NB4 (cell line): ENCODE data around the gene TBC1D13.

Source experiments
- DNase-seq: peaks from one replicate; pipeline ENCODE4 v3.0.0; 2010; ENCODE audit warnings: low read depth
- H3K4me3 ChIP-seq: one replicate; pipeline ENCODE4 v1.5.1; 2011; ENCODE audit warnings: mild to moderate bottlenecking, low read depth, low read length, moderate library complexity
- MYC ChIP-seq: IDR thresholded peaks from 2 replicates; pipeline ENCODE4 v1.6.1; 2011; ENCODE audit warnings: low read depth, low read length
- POLR2A ChIP-seq: IDR thresholded peaks from 2 replicates; pipeline ENCODE4 v1.6.1; 2011; ENCODE audit warnings: mild to moderate bottlenecking; ENCODE audit not compliant: insufficient read length; ENCODE audit errors: extremely low read depth
- TF ChIP-seq, protein P1 (sequence below): IDR thresholded peaks from one replicate; pipeline ENCODE4 v1.5.1; 2012; ENCODE audit warnings: low read depth, low read length
- TF ChIP-seq, protein P2 (sequence below): IDR thresholded peaks from 2 replicates; pipeline ENCODE4 v1.6.1; 2011; ENCODE audit warnings: low read depth, low read length

TBC1D13 gene, protein sequence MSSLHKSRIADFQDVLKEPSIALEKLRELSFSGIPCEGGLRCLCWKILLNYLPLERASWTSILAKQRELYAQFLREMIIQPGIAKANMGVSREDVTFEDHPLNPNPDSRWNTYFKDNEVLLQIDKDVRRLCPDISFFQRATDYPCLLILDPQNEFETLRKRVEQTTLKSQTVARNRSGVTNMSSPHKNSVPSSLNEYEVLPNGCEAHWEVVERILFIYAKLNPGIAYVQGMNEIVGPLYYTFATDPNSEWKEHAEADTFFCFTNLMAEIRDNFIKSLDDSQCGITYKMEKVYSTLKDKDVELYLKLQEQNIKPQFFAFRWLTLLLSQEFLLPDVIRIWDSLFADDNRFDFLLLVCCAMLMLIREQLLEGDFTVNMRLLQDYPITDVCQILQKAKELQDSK

DNA sequence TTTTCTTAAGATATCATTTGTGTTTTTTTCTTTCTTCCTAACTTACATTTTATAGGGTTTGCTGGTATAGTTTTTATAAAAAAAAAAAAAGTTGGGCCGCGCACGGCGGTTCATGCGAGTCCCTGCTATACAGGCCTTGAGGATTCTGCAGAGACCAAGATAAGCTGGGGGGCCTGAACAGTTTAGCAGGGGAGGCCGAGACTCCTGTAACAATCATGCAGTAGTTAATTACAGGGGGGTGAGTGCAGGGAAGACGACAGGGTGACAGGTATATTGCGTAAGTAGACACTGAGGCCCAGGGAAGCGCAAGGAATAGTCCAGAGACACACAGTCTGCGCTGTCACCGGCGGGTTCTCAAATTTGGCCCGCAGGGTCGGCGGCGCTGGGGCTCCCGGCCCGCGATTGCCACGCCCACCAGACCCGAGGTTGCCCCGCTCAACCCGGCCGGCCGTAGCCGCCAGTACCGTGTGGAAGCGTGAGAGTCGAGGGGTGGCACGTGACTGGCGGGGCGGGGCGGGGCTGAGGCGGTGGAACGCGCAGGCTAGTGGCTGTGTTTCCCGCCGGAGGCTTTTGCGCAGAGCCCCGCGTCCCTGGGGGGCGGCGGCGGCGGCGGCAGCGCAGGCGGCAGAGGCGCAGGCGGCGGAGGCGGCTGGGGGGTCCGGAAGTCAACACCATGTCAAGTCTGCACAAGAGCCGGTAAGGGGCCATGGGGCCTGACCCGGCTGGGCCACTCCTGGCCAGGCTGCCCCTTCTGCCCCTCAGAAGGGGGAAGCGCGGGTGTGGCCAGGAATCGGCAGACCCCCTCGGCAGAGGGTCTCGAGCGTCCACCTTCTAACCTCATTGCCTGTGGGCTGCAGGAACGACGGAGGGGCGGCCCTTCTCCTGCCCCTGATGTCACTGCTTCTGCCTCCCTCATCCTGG is at the start of gene TBC1D13:
TSS of gene TBC1D13 (plus strand) at position 573 of the 921 bp plus-strand sequence. CDS start at position 674, 101 bp downstream.
- DNase-seq, result peak; percentile 94
- TF ChIP-seq, protein P1, sequence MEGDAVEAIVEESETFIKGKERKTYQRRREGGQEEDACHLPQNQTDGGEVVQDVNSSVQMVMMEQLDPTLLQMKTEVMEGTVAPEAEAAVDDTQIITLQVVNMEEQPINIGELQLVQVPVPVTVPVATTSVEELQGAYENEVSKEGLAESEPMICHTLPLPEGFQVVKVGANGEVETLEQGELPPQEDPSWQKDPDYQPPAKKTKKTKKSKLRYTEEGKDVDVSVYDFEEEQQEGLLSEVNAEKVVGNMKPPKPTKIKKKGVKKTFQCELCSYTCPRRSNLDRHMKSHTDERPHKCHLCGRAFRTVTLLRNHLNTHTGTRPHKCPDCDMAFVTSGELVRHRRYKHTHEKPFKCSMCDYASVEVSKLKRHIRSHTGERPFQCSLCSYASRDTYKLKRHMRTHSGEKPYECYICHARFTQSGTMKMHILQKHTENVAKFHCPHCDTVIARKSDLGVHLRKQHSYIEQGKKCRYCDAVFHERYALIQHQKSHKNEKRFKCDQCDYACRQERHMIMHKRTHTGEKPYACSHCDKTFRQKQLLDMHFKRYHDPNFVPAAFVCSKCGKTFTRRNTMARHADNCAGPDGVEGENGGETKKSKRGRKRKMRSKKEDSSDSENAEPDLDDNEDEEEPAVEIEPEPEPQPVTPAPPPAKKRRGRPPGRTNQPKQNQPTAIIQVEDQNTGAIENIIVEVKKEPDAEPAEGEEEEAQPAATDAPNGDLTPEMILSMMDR, result no peak
- TF ChIP-seq, protein P2, sequence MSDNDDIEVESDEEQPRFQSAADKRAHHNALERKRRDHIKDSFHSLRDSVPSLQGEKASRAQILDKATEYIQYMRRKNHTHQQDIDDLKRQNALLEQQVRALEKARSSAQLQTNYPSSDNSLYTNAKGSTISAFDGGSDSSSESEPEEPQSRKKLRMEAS, result peak; percentile 94
- TF ChIP-seq POLR2A (peak; percentile 38), MYC (peak; percentile 83)
- H3K4me3 ChIP-seq, result peak within 1 kb of the TSS; percentile 93

DNA sequence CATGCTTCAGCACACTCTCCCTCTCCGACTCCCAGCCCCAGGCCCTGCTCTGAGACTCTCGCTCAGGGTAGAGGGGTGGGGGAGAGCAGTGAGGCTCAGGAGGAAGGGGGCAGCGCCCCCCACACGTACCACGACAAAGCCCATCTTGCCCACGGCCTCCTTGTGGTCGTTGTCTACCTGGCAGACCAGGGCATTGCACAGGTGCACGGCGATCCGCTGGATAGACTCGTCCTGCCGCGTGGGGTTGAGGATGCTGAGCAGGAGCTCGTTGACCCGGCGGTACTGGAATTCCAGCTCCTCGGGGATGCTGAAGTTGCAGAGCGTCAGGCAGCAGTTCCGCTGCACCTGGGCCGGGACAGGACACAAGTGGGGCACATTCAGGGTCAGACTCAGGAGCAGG is 44.7 kb upstream of the TBC1D13 start:
- no peak overlapping the region for H3K4me3 ChIP-seq
- TF ChIP-seq, protein P1, result no peak
- TF ChIP-seq POLR2A, result no peak
- TF ChIP-seq, protein P2, result no peak
- TF ChIP-seq MYC, result no peak
- DNase-seq, result no peak

DNA sequence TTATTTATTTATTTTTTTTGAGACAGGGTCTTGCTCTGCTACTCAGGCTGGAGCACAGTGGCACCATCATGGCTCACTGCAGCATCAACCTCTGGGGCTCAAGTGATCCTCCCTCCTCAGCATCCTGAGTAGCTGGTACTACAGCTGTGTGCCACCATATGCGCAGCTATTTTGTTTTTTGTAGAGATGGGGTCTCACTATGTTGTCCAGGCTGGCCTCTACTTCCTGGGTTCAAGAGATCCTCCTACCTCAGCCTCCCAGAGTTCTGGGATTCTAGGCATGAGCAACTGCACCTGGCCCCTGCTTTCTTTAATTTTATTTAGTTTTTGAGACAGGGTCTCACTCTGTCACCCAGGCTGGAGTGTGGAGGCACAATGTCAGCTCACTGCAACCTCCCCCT is 43.6 kb upstream of the TBC1D13 start:
- no peak overlapping the region for H3K4me3 ChIP-seq
- no peak for DNase-seq
- TF ChIP-seq POLR2A, result no peak
- TF ChIP-seq MYC, result no peak
- TF ChIP-seq, protein P1, result no peak
- TF ChIP-seq, protein P2, result no peak

DNA sequence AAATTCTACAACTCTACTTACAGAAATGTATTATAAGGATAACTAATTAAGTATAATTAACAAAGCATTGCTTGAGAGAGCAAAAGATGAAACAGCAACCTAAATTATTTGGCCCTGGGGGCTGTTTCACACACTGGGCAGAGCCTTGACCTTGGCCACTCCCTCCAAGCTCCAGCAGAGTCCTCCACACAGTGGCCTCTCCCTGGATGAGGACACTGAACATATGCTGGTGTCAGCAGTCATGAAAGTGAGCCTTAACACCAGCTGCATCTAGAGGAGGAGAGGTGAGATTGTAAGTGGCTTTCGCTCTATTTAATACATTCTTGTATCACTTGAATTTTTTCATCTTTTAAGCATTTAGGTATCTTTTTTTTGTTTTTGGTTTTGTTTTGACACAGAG is 39.8 kb upstream of the TBC1D13 start:
- no peak for DNase-seq
- TF ChIP-seq POLR2A (no peak), MYC (no peak)
- TF ChIP-seq, protein P2, result no peak
- TF ChIP-seq, protein P1, result no peak

DNA sequence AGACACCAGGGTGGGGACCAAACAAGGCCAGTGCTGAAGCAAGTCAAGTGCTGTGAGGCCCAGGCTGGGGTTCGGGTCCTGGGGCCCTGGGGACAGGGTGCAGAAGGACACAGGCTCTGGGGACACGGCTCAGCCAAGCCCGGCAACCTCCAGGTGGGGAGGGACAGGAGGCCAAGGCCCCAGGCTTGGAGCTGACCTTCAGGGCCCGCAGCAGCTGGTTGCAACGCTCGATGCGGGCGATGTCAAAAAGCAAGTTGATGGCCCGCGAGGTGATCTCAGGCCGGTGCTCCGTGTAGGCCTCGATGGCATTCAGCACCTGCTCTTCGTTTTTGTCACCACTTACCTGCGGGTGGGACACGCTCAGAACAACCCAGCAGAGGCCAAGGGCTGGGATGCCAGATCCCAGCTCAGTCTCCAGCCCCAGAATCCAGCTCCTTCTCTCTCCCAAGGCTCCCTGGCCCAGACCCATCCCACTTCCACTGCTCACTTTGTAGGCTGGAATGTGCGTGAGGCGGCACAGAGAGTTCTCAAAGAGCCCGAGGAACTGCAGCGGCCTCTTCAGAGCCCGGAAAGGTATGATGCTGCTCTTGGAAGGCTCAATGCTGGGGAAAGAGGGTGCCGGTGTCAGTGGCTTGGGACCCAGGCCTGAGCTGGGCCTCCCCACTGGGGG is 36.0 kb upstream of the TBC1D13 start:
- no peak for DNase-seq
- TF ChIP-seq MYC (no peak), POLR2A (no peak)
- TF ChIP-seq, protein P2, result no peak
- TF ChIP-seq, protein P1, result no peak
- H3K4me3 ChIP-seq, result no peak overlapping the region

More for the DNA sequence above, 39.8 kb upstream of the TBC1D13 start:
- H3K4me3 ChIP-seq, result no peak overlapping the region
